T-helper 1 cell (primary cell): ENCODE data around the gene KCNJ15.

Source experiments
- DNase-seq, 5 donors: peaks; one replicate each; pipeline ENCODE4 v3.0.0-alpha.2; 2012 to 2020

The KCNJ15 gene

DNA sequence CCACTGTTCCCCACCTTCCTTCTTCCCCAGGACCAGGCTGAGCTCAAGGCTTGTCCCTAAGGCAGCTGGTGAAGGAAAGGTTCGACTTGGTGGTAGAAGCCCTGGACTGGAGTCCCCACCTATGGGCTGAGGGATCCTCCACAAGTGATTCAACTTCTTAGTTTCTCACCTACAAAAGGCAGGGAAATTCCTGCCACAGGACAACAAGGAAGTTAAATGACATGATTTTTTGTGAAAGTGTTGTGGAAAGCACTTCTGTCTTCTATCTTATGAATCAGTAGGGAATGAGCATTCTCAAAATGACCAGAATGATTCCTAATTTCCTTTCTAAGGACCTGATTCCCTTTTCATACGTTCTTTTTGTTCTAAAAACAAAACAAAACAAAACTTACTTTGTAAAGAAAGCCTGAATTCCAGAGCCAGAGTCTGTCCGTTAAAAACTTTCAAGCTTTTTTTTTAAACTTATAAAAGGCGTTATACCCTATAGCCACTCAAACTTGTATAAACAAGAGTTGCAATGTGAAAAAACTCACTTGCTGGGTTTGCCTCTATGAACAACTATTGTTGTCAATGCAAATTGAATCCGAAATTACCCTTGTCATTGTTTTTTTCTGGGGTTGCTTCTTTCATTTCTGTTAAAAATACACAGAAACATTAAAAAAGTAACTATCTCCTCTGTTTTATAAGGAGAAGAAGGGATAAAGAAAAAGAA lies 12.2 kb downstream of the KCNJ15 start:
- no peak for DNase-seq

DNA sequence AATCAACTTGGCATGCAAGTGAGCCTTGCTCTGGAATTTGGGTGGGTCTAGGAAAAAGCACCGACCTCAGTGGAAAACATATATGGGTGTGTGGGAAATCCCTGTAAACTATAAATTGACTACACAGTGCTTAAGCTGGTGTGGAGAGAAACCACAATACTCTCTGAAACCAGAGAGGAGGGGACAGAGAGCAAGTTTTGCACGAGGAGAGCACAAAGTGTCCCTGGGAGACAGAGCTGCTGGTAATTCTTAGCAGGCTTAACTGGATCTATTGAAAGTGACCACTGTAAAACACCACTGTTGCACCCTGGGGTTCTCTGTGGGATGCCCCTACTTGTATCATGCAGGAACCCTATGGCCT lies 12.8 kb downstream of the KCNJ15 start:
- no peak for DNase-seq

DNA sequence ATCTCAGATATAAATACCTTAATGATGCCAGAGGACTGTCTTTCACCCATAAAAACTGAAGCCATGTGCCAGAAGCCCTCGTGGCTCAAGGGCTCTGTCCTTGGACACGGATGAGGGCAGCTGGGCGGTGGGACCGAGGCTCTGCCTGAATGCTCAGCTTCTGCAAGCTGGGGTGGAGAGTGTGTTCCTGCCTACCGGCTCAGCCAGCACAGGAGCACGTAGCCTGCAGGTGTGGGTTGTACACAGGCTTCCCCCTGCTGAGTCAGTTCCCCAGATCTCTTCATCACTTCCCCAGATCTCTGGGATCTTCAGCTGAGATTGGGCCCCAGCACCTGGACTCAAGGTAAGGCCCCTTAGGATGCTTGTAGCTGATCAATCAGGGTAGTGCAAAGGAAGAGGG lies 15.4 kb downstream of the KCNJ15 start:
- no peak for DNase-seq

DNA sequence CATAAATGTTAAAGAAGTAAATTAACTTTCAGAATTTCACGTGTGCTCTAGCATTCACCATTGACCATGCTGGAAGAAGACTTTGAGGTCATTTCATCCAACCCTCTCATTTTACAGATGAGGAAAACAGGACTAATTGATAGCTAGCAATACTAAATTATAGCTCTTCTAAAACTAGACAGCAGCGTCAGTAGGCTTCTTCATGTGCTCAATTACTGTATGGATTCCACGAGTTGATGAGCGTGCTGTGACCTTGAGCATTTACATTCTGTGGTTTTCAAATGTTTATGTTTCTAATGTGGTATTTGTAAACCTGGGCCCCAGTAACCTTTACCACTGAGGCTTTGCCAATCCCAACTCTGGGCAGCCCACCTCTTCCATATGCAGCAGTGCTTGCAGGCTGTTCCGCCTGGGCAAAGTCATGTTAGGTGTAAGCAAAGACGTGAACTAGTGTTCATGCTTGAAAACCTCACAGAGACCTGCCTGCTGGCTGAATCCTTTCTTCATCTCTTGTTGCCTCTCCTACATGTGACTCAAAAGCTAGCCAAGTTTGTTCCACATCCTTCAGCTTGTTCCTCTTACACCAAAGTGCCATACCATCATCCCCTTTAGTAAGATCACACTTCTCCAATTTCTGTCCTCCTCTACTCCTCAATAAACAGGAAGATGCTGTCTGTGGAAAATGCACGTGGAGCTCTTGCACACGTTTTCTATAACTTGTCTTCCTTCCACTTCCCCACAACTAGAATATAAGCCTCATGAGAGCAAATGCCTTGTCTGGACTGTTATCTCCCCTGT lies 17.2 kb downstream of the KCNJ15 start:
- no peak for DNase-seq

DNA sequence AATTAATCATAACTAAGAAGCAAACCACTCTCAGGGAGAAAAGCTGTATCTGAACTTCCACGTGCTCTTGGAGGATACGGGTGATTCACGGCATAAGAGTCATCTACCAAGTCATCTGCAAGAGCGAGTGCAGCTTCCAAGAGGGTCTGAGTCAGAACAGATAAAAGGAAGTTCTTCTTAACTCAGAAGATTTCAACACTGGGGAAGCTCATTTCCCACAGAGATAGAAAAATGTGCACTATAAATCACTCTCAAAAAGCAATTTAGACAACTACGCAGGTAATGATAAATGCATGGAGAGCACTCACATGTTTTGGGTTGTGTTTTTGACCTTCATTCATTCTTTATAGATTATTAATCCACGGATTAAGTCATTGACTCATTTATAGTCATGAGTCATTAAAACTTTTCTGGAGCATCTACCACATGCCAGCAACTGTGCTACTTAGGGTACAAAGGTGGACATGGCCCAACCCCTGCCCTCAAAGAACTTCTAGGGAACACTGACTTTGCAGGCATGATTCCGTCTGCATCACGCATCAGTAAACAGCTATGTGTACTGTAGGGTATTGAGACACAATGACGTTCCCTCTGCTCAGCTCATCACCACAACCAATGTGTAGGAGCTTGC lies 20.8 kb downstream of the KCNJ15 start:
- DNase-seq, result no peak

DNA sequence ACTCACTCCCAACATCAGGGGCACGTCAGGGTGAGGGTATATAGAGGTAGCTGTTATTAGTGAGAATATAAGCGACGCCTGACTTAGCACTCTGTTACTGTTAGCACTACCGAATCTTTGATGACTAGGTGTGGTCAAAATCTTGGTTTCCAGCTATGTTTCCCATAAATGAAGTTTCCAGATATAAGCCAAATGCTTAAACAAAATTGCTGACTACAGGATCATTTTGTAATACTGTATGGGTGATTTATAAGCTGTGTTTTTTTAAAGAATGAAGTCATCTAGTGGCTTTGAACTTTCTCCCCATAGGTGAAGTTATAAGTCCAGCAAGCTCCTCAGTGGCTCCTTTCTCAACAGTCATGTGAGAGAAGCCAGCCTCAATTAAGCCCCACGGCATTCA lies 23.7 kb downstream of the KCNJ15 start:
- no peak for DNase-seq

DNA sequence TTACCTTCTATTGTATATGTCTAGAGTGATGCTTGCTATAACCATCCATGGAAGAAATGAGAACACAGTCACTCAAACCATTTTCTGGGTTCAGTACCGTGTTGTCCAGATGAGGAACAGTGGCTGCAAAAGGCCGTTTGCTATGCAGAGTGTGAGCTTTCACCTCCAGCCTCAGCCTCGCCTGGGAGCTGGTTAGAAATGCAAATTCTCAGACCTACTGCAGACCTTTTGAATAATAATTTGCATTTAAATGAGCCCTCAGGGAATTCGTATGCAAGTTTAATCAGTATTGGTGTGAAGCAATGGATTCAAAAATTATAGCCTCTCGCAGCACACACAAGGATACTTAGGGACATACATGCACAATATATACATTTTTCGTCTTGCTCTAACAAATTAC lies 24.1 kb downstream of the KCNJ15 start:
- DNase-seq, result no peak

DNA sequence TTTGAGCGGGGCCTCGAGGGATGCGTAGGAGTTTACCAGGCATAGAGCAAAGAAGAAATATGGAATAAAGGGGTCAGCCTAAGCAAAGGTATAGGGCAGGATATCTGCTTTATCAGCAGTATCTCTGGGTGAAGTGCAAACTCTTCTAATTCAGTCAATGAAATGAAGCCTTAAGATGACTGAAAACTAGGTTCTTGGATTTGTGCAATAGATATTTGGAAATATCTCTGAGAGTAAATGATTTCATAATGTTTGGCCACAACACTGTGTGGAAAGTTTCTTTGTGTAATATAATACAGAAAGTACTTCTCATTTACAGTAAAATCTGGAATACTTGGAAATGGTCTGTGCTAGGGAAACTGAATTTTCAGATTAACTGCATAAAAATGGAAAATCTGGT lies 26.1 kb downstream of the KCNJ15 start:
- no peak for DNase-seq

DNA sequence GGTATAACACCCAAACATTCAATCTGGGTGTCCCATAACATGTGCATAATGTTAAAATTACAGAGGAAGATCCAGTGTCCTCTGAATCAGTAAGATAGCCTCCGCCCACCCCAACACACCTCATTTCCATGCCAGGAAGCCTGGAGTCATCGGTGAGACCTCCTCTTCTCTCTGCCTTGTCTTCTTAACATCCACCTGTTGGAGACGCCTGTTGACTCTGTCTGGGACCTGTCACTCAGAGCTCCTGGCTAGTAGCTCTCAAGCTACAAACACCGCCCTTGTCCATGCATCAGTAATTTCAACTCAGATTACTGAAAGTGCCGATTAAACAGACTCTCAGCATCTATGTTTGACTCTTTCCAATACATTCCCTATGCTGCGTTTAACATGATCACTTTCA lies 27.4 kb downstream of the KCNJ15 start:
- DNase-seq, result no peak

DNA sequence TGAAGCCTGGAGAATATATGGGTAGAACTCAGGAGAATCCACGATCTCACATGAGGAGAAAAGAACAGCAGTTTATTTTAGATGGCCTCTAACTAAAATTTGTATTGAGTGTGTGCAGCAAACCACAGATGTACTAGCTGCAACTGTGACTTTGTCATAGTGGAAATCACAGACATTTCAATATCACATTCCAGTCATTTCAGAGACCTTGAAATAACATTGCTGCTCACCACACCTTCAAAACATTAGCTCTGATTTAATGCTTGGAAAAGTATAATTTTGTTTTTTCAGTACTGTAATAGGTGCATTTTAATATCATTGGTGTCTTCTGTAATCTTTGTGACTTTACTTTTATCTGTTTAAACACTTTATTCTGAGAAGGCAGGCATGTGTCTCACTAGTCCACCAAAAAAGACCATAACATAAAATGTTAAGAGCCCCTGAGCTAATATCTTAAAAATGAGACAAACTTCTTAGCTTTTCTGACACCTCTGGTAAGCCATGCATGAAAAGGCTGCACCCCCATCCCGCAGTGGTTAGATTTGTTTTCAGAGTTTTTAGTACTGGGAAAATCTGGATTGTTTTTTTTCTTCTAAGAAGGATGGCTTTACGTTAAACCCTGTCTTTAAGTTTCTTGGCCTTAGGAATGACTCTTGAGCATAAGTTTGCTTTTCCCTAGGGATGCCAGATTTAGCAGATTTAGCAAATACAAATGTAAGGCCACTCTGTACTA lies 30.1 kb downstream of the KCNJ15 start:
- no peak for DNase-seq

DNA sequence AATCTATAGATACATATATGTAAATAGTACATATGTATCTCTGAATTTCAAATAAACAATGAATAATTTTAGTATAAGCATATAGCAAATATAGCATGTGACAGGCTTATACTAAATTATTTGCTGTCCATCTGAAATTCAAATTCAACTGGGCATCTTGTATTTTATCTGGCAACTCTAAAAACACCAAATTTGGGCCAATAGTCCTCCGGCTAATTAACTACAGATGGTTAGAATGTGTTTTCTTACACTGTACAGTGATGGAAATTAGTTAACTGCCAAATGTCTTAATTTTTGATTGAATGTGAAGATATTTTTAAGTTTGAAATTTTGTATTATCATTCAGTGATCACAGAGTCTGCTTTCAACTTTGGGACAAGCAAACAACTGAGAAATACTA lies 30.7 kb downstream of the KCNJ15 start:
- no peak for DNase-seq

DNA sequence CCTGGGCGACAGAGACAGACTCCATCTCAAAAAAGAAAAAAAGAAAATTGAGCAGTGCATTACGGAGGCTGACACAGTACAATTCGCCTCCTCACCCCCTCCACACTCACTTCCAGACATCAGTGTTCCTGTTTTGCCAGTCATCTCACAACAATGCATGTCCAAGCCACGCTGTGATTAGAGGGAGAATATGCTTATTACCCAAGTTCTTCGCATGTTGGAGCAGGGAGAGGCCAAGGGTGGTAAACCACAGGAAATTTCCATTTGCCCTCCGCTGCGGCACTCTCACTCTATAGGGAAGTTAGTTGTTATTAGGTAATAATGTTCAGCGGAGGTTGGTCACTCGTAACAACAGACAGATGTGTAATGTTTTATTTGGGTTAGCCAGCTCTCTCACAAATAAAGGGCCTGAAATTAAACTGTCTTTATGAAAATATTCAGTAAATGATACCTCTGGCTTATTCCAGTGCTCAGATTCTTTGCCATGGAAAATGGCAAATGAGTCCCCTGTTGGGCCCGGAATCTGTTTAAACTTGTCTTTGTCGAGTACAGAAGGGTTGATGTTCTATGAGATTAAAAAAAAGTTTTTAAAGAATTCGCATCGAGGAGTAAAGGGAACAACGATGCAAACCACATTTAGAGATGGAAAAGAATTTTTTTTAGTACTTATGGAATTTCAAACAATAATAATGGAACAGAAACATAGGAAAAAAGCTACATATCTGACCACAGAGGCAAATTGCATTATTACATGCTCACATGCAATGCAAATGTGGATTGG lies 33.1 kb downstream of the KCNJ15 start:
- no peak for DNase-seq

DNA sequence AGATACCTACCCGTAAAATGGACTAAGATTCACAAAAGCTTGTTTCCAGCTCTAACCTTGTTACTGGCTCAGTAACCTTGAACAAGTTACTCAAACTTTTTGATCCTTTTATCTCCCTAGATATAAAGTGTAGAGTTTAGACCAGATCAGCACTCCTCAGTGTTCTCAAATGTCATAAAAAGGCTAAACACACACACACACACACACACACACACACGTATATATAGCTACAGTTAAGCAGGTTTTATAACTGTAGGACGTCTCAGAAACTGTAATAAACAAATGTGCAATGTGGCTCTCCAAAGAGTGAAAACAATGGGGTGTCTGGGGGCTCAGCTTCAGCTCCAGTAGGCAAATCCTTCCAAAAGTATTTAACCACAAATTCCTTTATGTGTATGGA lies 34.0 kb downstream of the KCNJ15 start:
- no peak for DNase-seq

DNA sequence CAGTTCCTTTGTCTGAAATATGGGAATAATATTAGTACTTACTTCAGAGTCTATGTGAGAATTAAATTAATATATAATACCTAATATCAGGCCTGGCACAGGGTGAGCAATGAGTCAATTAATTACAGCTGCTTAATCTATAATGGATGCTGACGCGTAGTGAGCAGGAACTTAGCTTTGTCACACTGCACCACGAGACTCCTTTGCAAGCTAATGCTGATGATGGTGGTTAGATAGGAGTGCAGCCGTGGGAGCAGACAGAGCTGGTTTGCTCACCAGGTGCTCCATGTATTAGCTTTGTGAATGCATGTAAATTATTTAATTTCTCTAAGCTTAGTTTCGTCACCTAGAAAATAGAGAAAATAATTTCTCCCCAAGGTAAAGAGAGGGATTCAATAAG lies 35.1 kb downstream of the KCNJ15 start:
- no peak for DNase-seq

DNA sequence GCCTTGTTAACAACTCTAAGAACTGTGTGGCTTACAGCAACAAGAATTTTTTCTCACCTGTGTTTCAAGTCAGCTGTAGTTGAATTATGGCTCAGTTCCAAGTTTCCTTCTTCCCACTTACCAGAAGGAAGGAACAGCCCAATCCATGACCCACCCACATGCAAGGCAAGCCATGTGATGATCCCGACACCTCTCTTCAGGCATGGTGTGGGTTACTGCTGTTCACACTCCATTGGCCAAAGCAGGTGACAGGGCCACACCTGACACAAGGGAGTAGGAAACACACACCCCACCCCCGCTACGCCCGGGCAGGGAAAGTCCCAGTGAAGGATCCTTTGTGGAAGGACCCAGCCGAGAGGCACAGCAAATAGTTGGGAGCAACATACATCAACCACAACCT lies 36.3 kb downstream of the KCNJ15 start:
- DNase-seq, result no peak

DNA sequence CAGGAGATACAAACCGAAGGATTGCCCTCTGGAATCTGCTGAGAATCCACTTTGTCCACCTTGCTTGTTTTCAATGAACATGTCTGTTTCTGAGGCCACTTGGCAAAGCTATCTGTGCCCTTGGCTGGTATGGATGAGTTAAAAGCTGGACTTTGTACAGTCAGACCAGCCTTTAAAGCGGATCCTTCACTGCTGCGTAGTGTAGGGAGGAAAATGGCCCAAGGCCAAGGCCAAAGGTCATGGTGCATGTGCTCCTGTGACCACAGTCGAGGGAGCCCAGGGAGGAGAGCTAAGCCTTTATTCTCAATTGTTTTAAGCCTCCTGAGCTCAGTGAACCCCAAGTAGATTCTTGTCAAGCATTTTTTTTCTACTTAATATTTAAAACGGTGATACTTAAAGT lies 37.0 kb downstream of the KCNJ15 start:
- DNase-seq, result no peak

DNA sequence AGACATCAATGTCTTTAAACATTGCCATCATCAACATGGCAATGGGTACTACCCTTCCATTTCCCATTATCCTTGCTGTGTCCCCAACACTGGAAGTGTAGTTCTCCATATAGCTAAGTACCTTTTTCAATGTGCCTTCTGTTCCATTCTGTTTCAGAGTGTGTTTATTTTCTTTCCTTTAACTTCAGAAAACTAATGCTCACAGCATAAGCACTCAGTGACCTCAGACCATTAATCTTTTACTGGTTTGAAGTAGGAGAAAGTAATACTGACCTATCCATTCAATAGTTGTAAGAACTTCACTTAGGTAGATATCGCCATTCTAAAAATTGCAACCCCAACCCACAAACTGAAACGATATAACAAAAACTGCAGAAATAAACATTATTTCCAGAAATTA lies 37.8 kb downstream of the KCNJ15 start:
- no peak for DNase-seq

DNA sequence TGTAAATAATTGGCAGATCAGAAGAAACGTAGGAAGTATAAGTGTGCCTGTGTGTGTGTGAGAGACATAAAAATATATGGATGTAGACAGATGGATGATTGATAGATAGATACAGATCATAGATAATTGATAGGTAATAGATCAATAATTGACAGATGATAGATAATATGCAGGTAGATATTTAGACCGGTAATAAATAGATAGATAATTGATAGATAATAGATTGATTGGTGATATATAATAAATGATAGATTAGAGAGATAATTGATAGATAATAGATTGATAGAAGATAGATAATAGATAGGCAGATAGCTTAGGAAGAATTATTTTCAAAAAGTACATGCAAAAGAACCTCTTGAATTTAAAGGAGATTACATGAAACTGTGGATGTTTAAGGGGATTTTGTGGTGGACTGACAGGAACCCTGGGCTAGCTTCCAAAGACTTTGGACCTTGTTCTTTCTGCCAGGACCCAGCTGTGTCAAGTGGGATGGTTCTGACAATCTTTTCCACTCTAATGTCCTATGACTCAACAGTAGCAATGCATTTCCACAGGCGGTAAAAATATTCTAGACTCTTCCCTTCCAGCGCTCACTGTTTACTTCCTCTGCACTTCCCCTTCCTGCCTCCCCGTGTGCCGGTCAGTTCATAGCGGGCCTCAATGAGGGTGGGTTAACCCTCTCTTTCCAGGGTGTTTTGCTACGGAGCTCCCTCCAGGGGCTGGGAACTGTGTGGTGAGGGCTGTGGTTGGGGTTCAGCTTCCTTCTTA lies 39.4 kb downstream of the KCNJ15 start:
- DNase-seq, result no peak

DNA sequence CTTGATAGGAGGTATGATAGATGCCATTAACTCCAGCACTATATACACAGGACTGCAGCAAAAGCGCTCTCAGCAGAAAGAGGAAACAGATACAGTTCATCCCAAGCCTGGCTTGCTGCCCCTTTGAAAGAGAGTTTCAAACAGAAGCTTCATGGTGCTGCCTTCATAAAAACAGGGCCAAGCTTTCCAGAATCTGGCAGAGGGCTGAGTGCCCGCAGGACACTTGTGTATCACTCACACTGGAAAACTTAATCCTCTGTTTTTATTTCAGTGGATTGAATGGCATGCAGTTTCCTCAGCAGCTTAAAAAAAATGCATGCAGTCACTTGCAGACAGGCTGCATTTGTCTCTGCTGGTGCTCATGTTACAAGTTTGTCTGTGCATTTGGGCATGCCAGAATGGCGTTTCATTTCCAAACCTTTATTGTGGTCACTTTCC lies 40.4 kb downstream of the KCNJ15 start:
- DNase-seq, result no peak

DNA sequence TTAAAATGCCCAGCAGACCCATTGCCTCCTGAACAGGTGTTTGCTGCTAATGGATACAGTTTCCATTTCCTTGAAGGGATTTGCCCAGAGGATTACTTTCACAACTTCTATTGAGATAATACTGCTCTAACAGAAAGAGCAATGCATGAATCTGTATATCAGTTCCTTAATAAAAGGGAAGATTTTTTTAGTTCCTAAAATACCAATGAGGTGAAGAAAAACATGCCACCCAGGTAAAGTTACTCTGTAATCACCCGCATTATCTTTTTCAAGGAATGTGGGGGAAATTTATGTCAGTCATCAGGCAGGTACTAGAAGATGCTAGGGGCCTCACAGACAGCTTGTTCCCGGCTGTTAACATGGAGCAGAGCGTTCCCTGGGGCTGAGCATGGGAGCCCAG lies 41.1 kb downstream of the KCNJ15 start:
- no peak for DNase-seq

DNA sequence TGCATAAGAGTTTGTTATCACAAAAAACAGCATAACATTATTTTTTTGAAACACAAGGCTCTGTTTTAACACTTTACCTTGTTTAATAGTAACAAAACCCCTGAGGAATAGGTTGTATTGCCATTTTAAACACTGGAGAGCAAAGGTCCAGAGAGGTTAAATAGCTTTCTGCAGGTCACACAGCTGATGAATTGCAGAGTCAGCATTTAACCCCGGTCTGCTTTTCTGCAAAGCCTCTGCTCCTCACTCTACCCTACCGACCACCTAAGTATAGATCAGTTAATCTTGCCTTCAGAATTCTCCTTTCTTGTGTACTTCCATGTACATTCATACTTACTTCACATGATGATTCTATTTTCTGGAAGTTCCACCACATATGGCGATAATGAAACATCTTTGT lies 42.0 kb downstream of the KCNJ15 start:
- no peak for DNase-seq

DNA sequence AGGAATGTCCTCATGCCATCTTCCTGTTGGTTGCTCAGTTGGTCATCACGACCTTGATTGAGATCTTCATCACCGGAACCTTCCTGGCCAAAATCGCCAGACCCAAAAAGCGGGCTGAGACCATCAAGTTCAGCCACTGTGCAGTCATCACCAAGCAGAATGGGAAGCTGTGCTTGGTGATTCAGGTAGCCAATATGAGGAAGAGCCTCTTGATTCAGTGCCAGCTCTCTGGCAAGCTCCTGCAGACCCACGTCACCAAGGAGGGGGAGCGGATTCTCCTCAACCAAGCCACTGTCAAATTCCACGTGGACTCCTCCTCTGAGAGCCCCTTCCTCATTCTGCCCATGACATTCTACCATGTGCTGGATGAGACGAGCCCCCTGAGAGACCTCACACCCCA lies 42.9 kb downstream of the KCNJ15 start:
- DNase-seq, result no peak
